ENCODE measurements around the gene HERPUD1. TPM values are rescaled to one million over a fixed set of nuclear protein-coding genes. Genes with fewer than 3 reads are reported as not detected.

The HERPUD1 gene
- total RNA-seq, 1 experiment from 2014 or later, result 28.9 TPM

- no peaks in the 10 kb centered on the region for H4K20me1 ChIP-seq (ENCODE audit: control insufficient read depth, insufficient read depth, insufficient read length)
- Mint-ChIP-seq H3K27ac (no peak overlapping the region; a peak in 1 of 7 replicates), H3K27me3 (ENCODE audit: low read depth) (peaks cover 15% of the 10 kb centered on the region), H3K4me1 (peaks cover 3 to 6% of the 10 kb centered on the region in 2 experiments; a peak in 1 of 4 replicates), H3K4me3 (no peak overlapping the region), H3K36me3 (ENCODE audit: insufficient read depth in 1 of 3, low read depth in 3 of 3) (no peaks in the 10 kb centered on the region), H3K9me3 (peaks cover 0 to 2% of the 10 kb centered on the region in 2 experiments; a peak in 1 of 5 replicates)
- H3K4me2 ChIP-seq (ENCODE audit: insufficient read depth, insufficient read length, low read length), result no peak overlapping the region
- H2BK20ac ChIP-seq (ENCODE audit: low read depth, low read length, poor library complexity, severe bottlenecking), result no peak overlapping the region
- H3K4me1 ChIP-seq (ENCODE audit: insufficient read depth, low read length), result no peaks in the 10 kb centered on the region
- no peak overlapping the region for H3K23ac ChIP-seq (ENCODE audit: insufficient read length, low read depth, low read length)
- no peaks in the 10 kb centered on the region for H3K27me3 ChIP-seq (ENCODE audit: insufficient read depth, low read length)
- no peaks in the 10 kb centered on the region for H3K79me2 ChIP-seq (ENCODE audit: insufficient read depth, low read length)
- no peak overlapping the region for H4K8ac ChIP-seq (replicated peaks; ENCODE audit: insufficient read length, low read depth, low read length)
- no CpG with 5 or more reads among the region's 11 CpGs for WGBS (ENCODE audit: extremely low coverage, insufficient read length, low lambda C conversion rate)
- no peak overlapping the region for H2BK12ac ChIP-seq (ENCODE audit: insufficient read length, low read depth, low read length)
- no peak overlapping the region for H2BK120ac ChIP-seq (ENCODE audit: low read depth, low read length, poor library complexity, severe bottlenecking)
- H3K79me1 ChIP-seq (ENCODE audit: insufficient read depth, low read depth, low read length, poor library complexity, severe bottlenecking), result no peaks in the 10 kb centered on the region
- H3K14ac ChIP-seq (ENCODE audit: insufficient read depth, low read length), result no peak overlapping the region
- H3K9ac ChIP-seq (ENCODE audit: extremely low read depth, insufficient read length, low read length), result no peak overlapping the region
- H3K9me3 ChIP-seq (ENCODE audit: control insufficient read depth, low read depth, low read length), result no peaks in the 10 kb centered on the region
- no peak overlapping the region for H2BK15ac ChIP-seq (ENCODE audit: low read depth, low read length)
- no peak overlapping the region for H3K27ac ChIP-seq (ENCODE audit: insufficient read length, low read depth, low read length)
- no peak for TF ChIP-seq CTCF (conservative IDR thresholded peaks at IDR 0.05)
- H2AFZ ChIP-seq (ENCODE audit: low read length), result no peak overlapping the region
- H4K91ac ChIP-seq (ENCODE audit: insufficient read length, low read depth, low read length), result no peak overlapping the region
- H2BK5ac ChIP-seq (ENCODE audit: insufficient read length, low read length), result no peak overlapping the region
- H3K18ac ChIP-seq (ENCODE audit: insufficient read length, low read depth, low read length), result no peak overlapping the region
- H3K23me2 ChIP-seq (ENCODE audit: insufficient read length, low read depth, low read length, poor library complexity, severe bottlenecking), result no peaks in the 10 kb centered on the region
- no peak overlapping the region for H4K5ac ChIP-seq (ENCODE audit: insufficient read length, low read depth, low read length)
- no peak overlapping the region for H3T11ph ChIP-seq (ENCODE audit: low read length)
- no peak overlapping the region for H3K4ac ChIP-seq (ENCODE audit: low read depth, low read length)
- no peak overlapping the region for H2AK5ac ChIP-seq (ENCODE audit: insufficient read length, low read length)
- no peak overlapping the region for H3K56ac ChIP-seq (ENCODE audit: insufficient read length, low read depth, low read length)
- no peak for DNase-seq
These were observed 12.7 kb upstream of the HERPUD1 start for GRCh38 chr16:56919099-56919800.

Data from H9 (cell line).